Neural crest cell (in vitro differentiated cells): Measurements from ENCODE around the gene MCC. TPM values are rescaled to one million over a fixed set of nuclear protein-coding genes. Genes with fewer than 3 reads are reported as not detected.
"Not testable (repeated sequence)": the region's sequence is repeated elsewhere in the genome, so short reads cannot be mapped to it uniquely, and the experiment has no call there.

Source experiments
- DNase-seq: peaks from one replicate; pipeline ENCODE4 v3.0.0; 2021; ENCODE audit warnings: low read depth, mixed read lengths, low spot score
- H3K27ac Mint-ChIP-seq: one replicate; pipeline ENCODE4 v1.8.0; 2021; ENCODE audit warnings: mild to moderate bottlenecking, mixed read lengths; ENCODE audit not compliant: unreplicated experiment
- H3K27me3 Mint-ChIP-seq: 2 replicates; pipeline ENCODE4 v1.8.0; 2021; ENCODE audit warnings: low read depth, mild to moderate bottlenecking, mixed read lengths
- H3K36me3 Mint-ChIP-seq: 2 replicates; pipeline ENCODE4 v1.8.0; 2021; ENCODE audit warnings: low read depth, mild to moderate bottlenecking, mixed read lengths
- H3K4me1 Mint-ChIP-seq: 2 replicates; pipeline ENCODE4 v1.8.0; 2021; ENCODE audit warnings: mixed read lengths
- H3K4me3 Mint-ChIP-seq: one replicate; pipeline ENCODE4 v1.8.0; 2021; ENCODE audit warnings: mild to moderate bottlenecking, mixed read lengths
- H3K9me3 Mint-ChIP-seq: 2 replicates; pipeline ENCODE4 v1.8.0; 2021; ENCODE audit warnings: mixed read lengths
- total RNA-seq: library from RNA; stranded (reverse); gene quantifications from 2 replicates; pipeline ENCODE4 v1.2.1, GENCODE V29; 2021
- TF ChIP-seq, protein P1 (sequence below): fragments of 200-600 bp; sonication (generic); conservative IDR thresholded peaks from 2 replicates; pipeline ENCODE4 v1.5.0; 2021; ENCODE audit warnings: antibody characterized with exemption, mild to moderate bottlenecking

Gene MCC
- total RNA-seq, 1 donor from 2014 or later, result 10.8 TPM

GRCh38 chr5:113478691-113479090 lies 9.6 kb downstream of the MCC start:
- H3K9me3 Mint-ChIP-seq, result peaks cover 4% of the 10 kb centered on the region
- H3K27me3 Mint-ChIP-seq, result no peaks in the 10 kb centered on the region
- peaks cover under 1% of the 10 kb centered on the region for H3K36me3 Mint-ChIP-seq
- no peak overlapping the region for H3K27ac Mint-ChIP-seq
- TF ChIP-seq, protein P1, sequence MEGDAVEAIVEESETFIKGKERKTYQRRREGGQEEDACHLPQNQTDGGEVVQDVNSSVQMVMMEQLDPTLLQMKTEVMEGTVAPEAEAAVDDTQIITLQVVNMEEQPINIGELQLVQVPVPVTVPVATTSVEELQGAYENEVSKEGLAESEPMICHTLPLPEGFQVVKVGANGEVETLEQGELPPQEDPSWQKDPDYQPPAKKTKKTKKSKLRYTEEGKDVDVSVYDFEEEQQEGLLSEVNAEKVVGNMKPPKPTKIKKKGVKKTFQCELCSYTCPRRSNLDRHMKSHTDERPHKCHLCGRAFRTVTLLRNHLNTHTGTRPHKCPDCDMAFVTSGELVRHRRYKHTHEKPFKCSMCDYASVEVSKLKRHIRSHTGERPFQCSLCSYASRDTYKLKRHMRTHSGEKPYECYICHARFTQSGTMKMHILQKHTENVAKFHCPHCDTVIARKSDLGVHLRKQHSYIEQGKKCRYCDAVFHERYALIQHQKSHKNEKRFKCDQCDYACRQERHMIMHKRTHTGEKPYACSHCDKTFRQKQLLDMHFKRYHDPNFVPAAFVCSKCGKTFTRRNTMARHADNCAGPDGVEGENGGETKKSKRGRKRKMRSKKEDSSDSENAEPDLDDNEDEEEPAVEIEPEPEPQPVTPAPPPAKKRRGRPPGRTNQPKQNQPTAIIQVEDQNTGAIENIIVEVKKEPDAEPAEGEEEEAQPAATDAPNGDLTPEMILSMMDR, result no peak
- DNase-seq, result no peak
- no peaks in the 10 kb centered on the region for H3K4me1 Mint-ChIP-seq
- no peak overlapping the region for H3K4me3 Mint-ChIP-seq

DNA sequence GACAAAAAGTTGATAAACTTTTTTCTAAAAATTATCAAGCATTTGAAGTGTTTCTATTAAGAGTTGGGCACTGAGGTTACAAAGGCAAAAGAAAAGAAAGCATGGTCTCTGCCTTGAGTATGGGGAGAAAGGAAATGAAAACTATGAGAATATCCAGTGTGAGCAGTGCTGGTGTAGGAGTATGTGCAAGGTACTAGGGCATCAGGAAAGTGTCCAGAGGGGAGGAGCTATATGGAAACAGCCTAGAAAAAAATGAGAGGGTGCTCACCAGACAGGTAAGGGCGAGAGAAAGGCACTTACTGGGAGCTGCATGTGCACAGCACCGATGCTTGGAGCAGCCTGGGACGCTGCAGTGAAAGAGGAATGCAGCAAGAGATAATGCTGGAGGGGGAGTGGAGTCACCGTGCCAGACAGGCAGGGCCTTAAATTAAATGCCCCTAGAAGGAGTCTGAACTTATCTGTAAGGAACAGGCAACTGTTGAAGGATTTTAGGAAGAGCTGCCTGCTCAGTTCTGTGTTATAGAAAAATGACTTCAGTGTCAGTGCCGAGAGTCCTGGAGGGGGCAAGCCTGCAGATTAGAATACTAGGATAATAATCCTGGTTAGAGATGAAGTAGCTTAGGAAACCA lies 14.0 kb downstream of the MCC start:
- Mint-ChIP-seq H3K36me3 (peaks cover 14% of the 10 kb centered on the region), H3K27ac (no peak overlapping the region), H3K27me3 (no peaks in the 10 kb centered on the region), H3K4me1 (no peaks in the 10 kb centered on the region), H3K9me3 (peaks cover 3% of the 10 kb centered on the region), H3K4me3 (no peak overlapping the region)
- TF ChIP-seq, protein P1, result no peak
- DNase-seq, result no peak

DNA sequence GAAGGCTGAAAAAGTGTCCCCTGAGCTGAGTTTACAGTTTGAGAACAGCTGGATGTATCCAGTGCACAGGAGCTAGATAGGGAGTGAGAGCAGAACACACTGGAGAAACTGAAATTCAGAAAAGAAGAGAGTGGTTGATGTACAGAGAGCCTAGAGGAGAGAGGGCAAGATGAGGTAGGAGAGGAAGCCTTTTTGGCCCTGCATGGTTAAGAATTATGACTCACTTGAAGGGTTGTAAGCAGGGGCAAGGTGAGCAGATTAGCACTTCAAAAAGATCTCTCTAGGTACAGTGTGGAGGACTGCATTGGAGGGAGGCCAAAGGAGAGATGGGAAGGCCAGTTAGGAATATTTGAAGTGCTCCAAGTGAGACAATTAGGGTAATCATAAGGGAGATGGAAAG lies 25.2 kb downstream of the MCC start:
- no peak overlapping the region for H3K27ac Mint-ChIP-seq
- no peak overlapping the region for H3K4me3 Mint-ChIP-seq
- H3K36me3 Mint-ChIP-seq, result no peaks in the 10 kb centered on the region
- no peaks in the 10 kb centered on the region for H3K4me1 Mint-ChIP-seq
- no peaks in the 10 kb centered on the region for H3K27me3 Mint-ChIP-seq
- DNase-seq, result no peak
- TF ChIP-seq, protein P1, result no peak
- H3K9me3 Mint-ChIP-seq, result peaks cover 3% of the 10 kb centered on the region

GRCh38 chr5:113457106-113457505 lies 31.1 kb downstream of the MCC start:
- not testable (repeated sequence) for H3K4me1 Mint-ChIP-seq, H3K27ac Mint-ChIP-seq, DNase-seq, H3K36me3 Mint-ChIP-seq, H3K4me3 Mint-ChIP-seq, H3K9me3 Mint-ChIP-seq, H3K27me3 Mint-ChIP-seq

DNA sequence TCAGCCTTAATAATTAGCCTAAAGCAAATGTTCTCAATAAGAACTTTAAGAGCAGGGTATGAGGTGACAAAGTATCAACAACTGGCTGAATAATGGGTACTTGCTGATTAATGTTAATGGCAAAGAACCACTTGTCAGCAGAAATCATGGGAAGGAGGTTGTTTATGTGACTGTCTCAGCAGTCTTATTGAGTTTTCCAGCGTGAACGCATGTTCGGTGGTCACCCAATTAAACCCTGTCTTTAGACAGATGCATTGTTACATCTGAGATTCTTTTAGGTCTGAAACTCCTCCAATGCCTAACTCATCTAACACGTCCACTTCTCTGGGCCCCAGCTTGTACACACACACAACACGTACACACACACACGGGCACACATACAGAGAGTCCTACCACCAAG lies 35.3 kb downstream of the MCC start:
- Mint-ChIP-seq H3K27ac (no peak overlapping the region), H3K36me3 (no peaks in the 10 kb centered on the region), H3K9me3 (no peaks in the 10 kb centered on the region), H3K4me3 (no peak overlapping the region), H3K4me1 (no peaks in the 10 kb centered on the region), H3K27me3 (no peaks in the 10 kb centered on the region)
- no peak for DNase-seq
- TF ChIP-seq, protein P1, result no peak

DNA sequence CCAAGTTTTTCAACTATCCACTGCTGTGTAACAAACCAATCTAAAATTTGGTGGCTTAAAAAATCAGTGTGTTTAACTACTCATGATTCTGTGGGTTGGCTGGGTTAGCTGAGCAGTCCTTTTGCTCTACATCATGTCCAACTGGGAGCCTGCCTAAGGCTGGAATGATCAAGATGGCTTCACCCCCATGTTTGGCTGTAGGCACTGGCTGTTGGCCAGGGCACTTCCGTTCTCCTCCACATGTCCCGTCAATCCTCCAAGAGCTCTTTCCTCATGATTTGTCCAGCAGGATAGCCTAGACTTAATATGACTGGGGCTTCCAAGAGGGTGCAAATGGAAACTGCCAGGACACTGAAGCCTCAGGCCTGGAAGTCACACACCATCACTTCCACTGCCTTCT lies 36.5 kb downstream of the MCC start:
- Mint-ChIP-seq H3K27ac (no peak overlapping the region), H3K4me1 (peaks cover 4% of the 10 kb centered on the region)
- TF ChIP-seq, protein P1, result no peak

More for the DNA sequence above, 36.5 kb downstream of the MCC start:
- H3K36me3 Mint-ChIP-seq, result no peaks in the 10 kb centered on the region
- no peaks in the 10 kb centered on the region for H3K9me3 Mint-ChIP-seq
- no peaks in the 10 kb centered on the region for H3K27me3 Mint-ChIP-seq
- no peak for DNase-seq
- H3K4me3 Mint-ChIP-seq, result no peak overlapping the region
